HepG2 (cell line): ENCODE data around the gene PLEKHA6. TPM values are rescaled to one million over a fixed set of nuclear protein-coding genes. Genes with fewer than 3 reads are reported as not detected.

ENCODE experiments used
- CEBPZ ChIP-seq: IDR thresholded peaks from 2 replicates; pipeline ENCODE4 v1.6.1; 2012; ENCODE audit warnings: low read length, improper control_type of control experiment
- E2F2 ChIP-seq: sonication (generic); formaldehyde crosslinking; IDR thresholded peaks from 2 replicates; pipeline ENCODE4 v1.4.0; 2020; ENCODE audit warnings: missing genetic modification reagents, borderline replicate concordance
- E2F5 ChIP-seq: sonication (generic); formaldehyde crosslinking; conservative IDR thresholded peaks from 2 replicates; pipeline ENCODE4 v1.4.0; 2020; ENCODE audit warnings: missing genetic modification reagents
- HDAC1 ChIP-seq: sonication (generic); formaldehyde crosslinking; IDR thresholded peaks from 2 replicates; pipeline ENCODE4 v1.5.1; 2020; ENCODE audit warnings: mild to moderate bottlenecking, missing genetic modification reagents
- HNRNPH1 ChIP-seq: fragments of 200-400 bp; formaldehyde crosslinking; optimal IDR thresholded peaks from 2 replicates; pipeline ENCODE3; 2017; ENCODE audit warnings: mild to moderate bottlenecking, low read depth, low read length
- LBX2 ChIP-seq: sonication (generic); formaldehyde crosslinking; IDR thresholded peaks from 2 replicates; pipeline ENCODE4 v1.5.0; 2020; ENCODE audit warnings: missing genetic modification reagents, mild to moderate bottlenecking, borderline replicate concordance
- MTA1 ChIP-seq: sonication (generic); formaldehyde crosslinking; IDR thresholded peaks from 2 replicates; pipeline ENCODE4 v1.4.0; 2020; ENCODE audit warnings: missing genetic modification reagents, mild to moderate bottlenecking, borderline replicate concordance
- NR2F1 ChIP-seq, 2 experiments: fragments of 450-650 bp in 1 of 2; formaldehyde crosslinking in 1 of 2; IDR thresholded peaks; 2 replicates each; pipeline versions ENCODE4 v1.5.0 to v1.6.1; 2016 to 2020; ENCODE audit warnings: mild to moderate bottlenecking in 1 of 2, missing compliant biosample characterization in 1 of 2, missing genetic modification reagents in 1 of 2, moderate library complexity in 1 of 2
- SRSF4 ChIP-seq: fragments of 200-400 bp; formaldehyde crosslinking; IDR thresholded peaks from one replicate; pipeline ENCODE4 v1.6.1; 2018; ENCODE audit warnings: mild to moderate bottlenecking, low read depth, low read length, moderate library complexity; ENCODE audit not compliant: poor library complexity, severe bottlenecking
- ZBTB49 ChIP-seq: sonication (generic); formaldehyde crosslinking; IDR thresholded peaks from 2 replicates; pipeline ENCODE4 v1.4.0; 2020; ENCODE audit warnings: missing genetic modification reagents, borderline replicate concordance
- ZNF446 ChIP-seq: sonication (generic); formaldehyde crosslinking; IDR thresholded peaks from 2 replicates; pipeline ENCODE4 v1.5.0; 2020; ENCODE audit warnings: mild to moderate bottlenecking, missing genetic modification reagents
- ZNF460 ChIP-seq: sonication (generic); formaldehyde crosslinking; IDR thresholded peaks from 2 replicates; pipeline ENCODE4 v1.5.1; 2020; ENCODE audit warnings: missing genetic modification reagents, mild to moderate bottlenecking, borderline replicate concordance
- ZNF687 ChIP-seq: sonication (generic); formaldehyde crosslinking; IDR thresholded peaks from 2 replicates; pipeline ENCODE4 v1.5.1; 2020; ENCODE audit warnings: mild to moderate bottlenecking, missing genetic modification reagents, moderate library complexity
- ZNF724P ChIP-seq: sonication (generic); formaldehyde crosslinking; IDR thresholded peaks from 2 replicates; pipeline ENCODE4 v1.8.0; 2022; ENCODE audit warnings: missing genetic modification reagents, borderline replicate concordance
- polyA plus RNA-seq, 8 experiments: library from polyadenylated mRNA; depleted of rRNA in 3 of 8; stranded (reverse) in 7 of 8; unstranded in 1 of 8; fragments of >200 nt; fragmentation: Illumina TruSeq in 4 of 8; extraction: Trizol in 4 of 8; gene quantifications; 2 replicates each; pipeline versions ENCODE4 v1.2.1 to v1.2.3, GENCODE V29; 2011 to 2016; ENCODE audit warnings: low read depth in 4 of 8, missing spikeins in 1 of 8, mixed read lengths in 1 of 8; ENCODE audit not compliant: insufficient read depth in 1 of 8
- total RNA-seq, 5 experiments: library from RNA; depleted of rRNA; stranded (reverse); fragments of >200 nt; fragmentation: Illumina TruSeq; extraction: Trizol; gene quantifications; 2 replicates each; pipeline ENCODE4 v1.2.3, GENCODE V29; 2016; ENCODE audit warnings: low read depth in 1 of 5

PLEKHA6 gene
- total and polyA plus RNA-seq, 2 of the 13 experiments (the other 11 are each of a cell fraction or from before 2014, with no cell fraction given): 5.3 to 11.4 TPM

GRCh38 chr1:204295671-204296070, 64.1 kb downstream of the PLEKHA6 start (continued):
- TF ChIP-seq SRSF4 (no peak), CEBPZ (no peak), E2F5 (CRISPR knock-in tag) (no peak), LBX2 (CRISPR knock-in tag) (no peak), ZBTB49 (CRISPR knock-in tag) (no peak), HDAC1 (CRISPR knock-in tag) (peak; percentile 67), ZNF687 (CRISPR knock-in tag) (peak; percentile 61), MTA1 (CRISPR knock-in tag) (peak; percentile 61; the same call in 1 of the 2 replicates), ZNF724P (CRISPR knock-in tag) (no peak), E2F2 (CRISPR knock-in tag) (no peak), NR2F1 (CRISPR knock-in tag; IDR thresholded peaks at IDR 0.05) (peak; percentile 48 to 72; a peak in 2 of 4 replicates), ZNF460 (CRISPR knock-in tag) (no peak), HNRNPH1 (no peak), ZNF446 (CRISPR knock-in tag) (no peak)
